ENCODE measurements around the gene S100A8.

S100A8 gene

GRCh38 chr1:153392822-153393221 is 1.9 kb upstream of the S100A8 start:
- DNase-seq (ENCODE audit: low read depth in 2 of 2), result no peak

- DNase-seq (ENCODE audit: low read depth in 2 of 2), result no peak
Measured at GRCh38 chr1:153392258-153392657, 1.4 kb upstream of the S100A8 start.

GRCh38 chr1:153389973-153390879 is 647 bp downstream of the S100A8 start:
- DNase-seq (ENCODE audit: low read depth in 2 of 2), result no peak

GRCh38 chr1:153389401-153389800 is 1.5 kb downstream of the S100A8 start:
- no peak for DNase-seq (ENCODE audit: low read depth in 2 of 2)

GRCh38 chr1:153387785-153388184 is 3.1 kb downstream of the S100A8 start:
- DNase-seq (ENCODE audit: low read depth in 2 of 2), result no peak

- DNase-seq (ENCODE audit: low read depth in 2 of 2), result no peak
Measured at GRCh38 chr1:153387001-153387400, 3.9 kb downstream of the S100A8 start.

GRCh38 chr1:153386500-153386901 is 4.4 kb downstream of the S100A8 start:
- no peak for DNase-seq (ENCODE audit: low read depth in 2 of 2)

- DNase-seq (ENCODE audit: low read depth in 2 of 2), result no peak
Measured at GRCh38 chr1:153384958-153385580, 5.8 kb downstream of the S100A8 start.

- DNase-seq (ENCODE audit: low read depth in 2 of 2), result no peak
Measured at GRCh38 chr1:153380711-153381110, 10.2 kb downstream of the S100A8 start.

- no peak for DNase-seq (ENCODE audit: low read depth in 2 of 2)
Measured at GRCh38 chr1:153379591-153379990, 11.3 kb downstream of the S100A8 start.

GRCh38 chr1:153375511-153375910 is 15.4 kb downstream of the S100A8 start, which contains the start of gene S100A12:
S100A12 (minus strand) TSS chr1:153375621; CDS start chr1:153374592, 1,029 bp downstream.
- DNase-seq (ENCODE audit: low read depth in 2 of 2), result no peak

GRCh38 chr1:153374071-153374470 is 16.8 kb downstream of the S100A8 start:
- no peak for DNase-seq (ENCODE audit: low read depth in 2 of 2)

- no peak for DNase-seq (ENCODE audit: low read depth in 2 of 2)
Measured at GRCh38 chr1:153372571-153372970, 18.3 kb downstream of the S100A8 start.

- DNase-seq (ENCODE audit: low read depth in 2 of 2), result no peak
Measured at GRCh38 chr1:153371231-153371630, 19.6 kb downstream of the S100A8 start.

- no peak for DNase-seq (ENCODE audit: low read depth in 2 of 2)
Measured at GRCh38 chr1:153370146-153370545, 20.7 kb downstream of the S100A8 start.

- no peak for DNase-seq (ENCODE audit: low read depth in 2 of 2)
Measured at GRCh38 chr1:153368495-153368894, 22.4 kb downstream of the S100A8 start.

GRCh38 chr1:153367090-153367489 is 23.8 kb downstream of the S100A8 start:
- DNase-seq (ENCODE audit: low read depth in 2 of 2), result no peak

- no peak for DNase-seq (ENCODE audit: low read depth in 2 of 2)
Measured at GRCh38 chr1:153366261-153366660, 24.6 kb downstream of the S100A8 start.

- no peak for DNase-seq (ENCODE audit: low read depth in 2 of 2)
Measured at GRCh38 chr1:153365696-153366095, 25.2 kb downstream of the S100A8 start.

- no peak for DNase-seq (ENCODE audit: low read depth in 2 of 2)
Measured at GRCh38 chr1:153364766-153365666, 25.9 kb downstream of the S100A8 start.

GRCh38 chr1:153364156-153364555 is 26.7 kb downstream of the S100A8 start:
- DNase-seq (ENCODE audit: low read depth in 2 of 2), result no peak

- DNase-seq (ENCODE audit: low read depth in 2 of 2), result no peak
Measured at GRCh38 chr1:153363641-153364040, 27.2 kb downstream of the S100A8 start.

Measured in stimulated activated CD8-positive, alpha-beta memory T cell treated with anti-CD3 and anti-CD28 coated beads, Interleukin-7, amount 100 ng/mL, for 4 hours (primary cell).